Hepatocyte (in vitro differentiated cells): ENCODE results near the gene DOCK4. TPM values are rescaled to one million over a fixed set of nuclear protein-coding genes. Genes with fewer than 3 reads are reported as not detected.

Source experiments
- DNase-seq: peaks from one replicate; pipeline ENCODE4 v3.0.0-alpha.2; 2016; ENCODE audit warnings: low spot score
- H2AFZ ChIP-seq: fragments of 200-600 bp; sonication (generic); 2 replicates; pipeline ENCODE4 v1.6.0; 2016; ENCODE audit warnings: antibody characterized with exemption, mild to moderate bottlenecking
- H3K27ac ChIP-seq: fragments of 200-600 bp; sonication (generic); 2 replicates; pipeline ENCODE4 v1.5.1; 2016; ENCODE audit warnings: mild to moderate bottlenecking
- H3K27me3 ChIP-seq: fragments of 200-600 bp; sonication (generic); 2 replicates; pipeline ENCODE4 v1.6.1; 2016
- H3K36me3 ChIP-seq: fragments of 200-600 bp; sonication (generic); replicated peaks from 2 replicates; pipeline ENCODE4 v1.5.1; 2016; ENCODE audit warnings: low read depth; ENCODE audit not compliant: insufficient read depth
- H3K4me1 ChIP-seq: fragments of 200-600 bp; sonication (generic); 2 replicates; pipeline ENCODE4 v1.5.1; 2016; ENCODE audit warnings: mild to moderate bottlenecking, moderate library complexity; ENCODE audit not compliant: insufficient read depth
- H3K4me2 ChIP-seq: fragments of 200-600 bp; sonication (generic); 2 replicates; pipeline ENCODE4 v1.6.0; 2016
- H3K4me3 ChIP-seq: fragments of 200-600 bp; sonication (generic); 2 replicates; pipeline ENCODE4 v1.5.1; 2016; ENCODE audit warnings: mild to moderate bottlenecking
- H3K79me2 ChIP-seq: fragments of 200-600 bp; sonication (generic); 2 replicates; pipeline ENCODE4 v1.6.0; 2017; ENCODE audit warnings: mild to moderate bottlenecking
- H3K9me2 ChIP-seq: fragments of 200-600 bp; sonication (generic); replicated peaks from 2 replicates; pipeline ENCODE4 v1.6.0; 2017; ENCODE audit warnings: mild to moderate bottlenecking; ENCODE audit not compliant: insufficient read depth
- H3K9me3 ChIP-seq: fragments of 200-600 bp; sonication (generic); 2 replicates; pipeline ENCODE4 v1.5.1; 2016; ENCODE audit warnings: low read depth, mild to moderate bottlenecking
- H4K20me1 ChIP-seq: fragments of 200-600 bp; sonication (generic); 2 replicates; pipeline ENCODE4 v1.6.0; 2016; ENCODE audit warnings: mild to moderate bottlenecking; ENCODE audit not compliant: insufficient read depth, poor library complexity, severe bottlenecking
- EZH2 ChIP-seq: fragments of 200-600 bp; sonication (generic); IDR thresholded peaks from 2 replicates; pipeline ENCODE4 v1.6.1; 2016; ENCODE audit warnings: antibody characterized with exemption, mild to moderate bottlenecking, borderline replicate concordance
- EZH2phosphoT487 ChIP-seq: fragments of 200-600 bp; sonication (generic); IDR thresholded peaks from one replicate; pipeline ENCODE4 v1.6.1; 2018; ENCODE audit warnings: antibody characterized with exemption, mild to moderate bottlenecking, low read depth, moderate library complexity; ENCODE audit not compliant: unreplicated experiment, severe bottlenecking
- WGBS: methylation state at CpG from one replicate; pipeline ENCODE4 v1.1.6; 2016; ENCODE audit warnings: low lambda C conversion rate; ENCODE audit errors: missing lambda C conversion rate; 5-methylcytosine and 5-hydroxymethylcytosine counted together
- polyA plus RNA-seq: library from polyadenylated mRNA; unstranded; fragments of >200 nt; fragmentation: Nextera tagmentation; extraction: Ambion mirVana; gene quantifications from 2 replicates; pipeline ENCODE4 v1.2.1, GENCODE V29; 2016
- total RNA-seq: library from RNA; depleted of rRNA; stranded (reverse); fragments of >200 nt; gene quantifications from 2 replicates; pipeline ENCODE4 v1.2.3, GENCODE V29; 2014
- TF ChIP-seq, protein P1 (sequence below): fragments of 200-600 bp; sonication (generic); IDR thresholded peaks from 2 replicates; pipeline ENCODE4 v1.5.1; 2016; ENCODE audit warnings: antibody characterized with exemption, mild to moderate bottlenecking; ENCODE audit not compliant: poor library complexity

DOCK4 gene
- total and polyA plus RNA-seq, 2 experiments from 2014 or later: 4.4 to 22.9 TPM

DNA sequence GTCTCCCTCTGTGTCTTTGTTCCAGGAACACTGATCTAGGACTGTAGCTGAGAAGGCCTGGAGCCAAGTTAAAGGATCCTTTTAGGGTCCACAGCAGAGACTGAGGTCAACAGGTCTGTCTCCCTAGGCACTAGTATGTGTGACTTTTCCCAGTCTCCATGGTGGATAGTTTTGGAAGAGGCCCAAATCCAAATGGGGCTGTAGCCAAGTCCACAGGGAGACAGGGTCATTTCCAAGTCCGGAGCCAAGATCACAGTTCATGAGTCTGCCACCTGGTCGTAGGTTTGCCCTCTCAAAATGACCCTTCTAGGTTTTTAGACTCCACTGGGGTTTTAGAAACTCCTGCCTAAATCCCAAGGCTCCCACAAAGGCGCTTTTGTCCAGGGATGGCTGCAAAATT is 17.1 kb upstream of the DOCK4 start:
- DNase-seq: no peak
- H4K20me1 ChIP-seq: no peaks in the 10 kb centered on the region
- H3K27me3 ChIP-seq: no peaks in the 10 kb centered on the region
- WGBS: 97% methylated on average over 3 of the region's 3 CpGs
- no peak for TF ChIP-seq EZH2phosphoT487
- TF ChIP-seq EZH2: no peak
- TF ChIP-seq, protein P1, sequence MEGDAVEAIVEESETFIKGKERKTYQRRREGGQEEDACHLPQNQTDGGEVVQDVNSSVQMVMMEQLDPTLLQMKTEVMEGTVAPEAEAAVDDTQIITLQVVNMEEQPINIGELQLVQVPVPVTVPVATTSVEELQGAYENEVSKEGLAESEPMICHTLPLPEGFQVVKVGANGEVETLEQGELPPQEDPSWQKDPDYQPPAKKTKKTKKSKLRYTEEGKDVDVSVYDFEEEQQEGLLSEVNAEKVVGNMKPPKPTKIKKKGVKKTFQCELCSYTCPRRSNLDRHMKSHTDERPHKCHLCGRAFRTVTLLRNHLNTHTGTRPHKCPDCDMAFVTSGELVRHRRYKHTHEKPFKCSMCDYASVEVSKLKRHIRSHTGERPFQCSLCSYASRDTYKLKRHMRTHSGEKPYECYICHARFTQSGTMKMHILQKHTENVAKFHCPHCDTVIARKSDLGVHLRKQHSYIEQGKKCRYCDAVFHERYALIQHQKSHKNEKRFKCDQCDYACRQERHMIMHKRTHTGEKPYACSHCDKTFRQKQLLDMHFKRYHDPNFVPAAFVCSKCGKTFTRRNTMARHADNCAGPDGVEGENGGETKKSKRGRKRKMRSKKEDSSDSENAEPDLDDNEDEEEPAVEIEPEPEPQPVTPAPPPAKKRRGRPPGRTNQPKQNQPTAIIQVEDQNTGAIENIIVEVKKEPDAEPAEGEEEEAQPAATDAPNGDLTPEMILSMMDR: no peak
- no peaks in the 10 kb centered on the region for H3K9me2 ChIP-seq
- no peaks in the 10 kb centered on the region for H3K4me1 ChIP-seq
- no peak overlapping the region for H3K4me3 ChIP-seq
- no peak overlapping the region for H3K4me2 ChIP-seq
- H3K36me3 ChIP-seq: no peaks in the 10 kb centered on the region
- no peak overlapping the region for H2AFZ ChIP-seq
- H3K9me3 ChIP-seq: no peaks in the 10 kb centered on the region
- H3K27ac ChIP-seq: no peak overlapping the region
- H3K79me2 ChIP-seq: peaks cover 87% of the 10 kb centered on the region

DNA sequence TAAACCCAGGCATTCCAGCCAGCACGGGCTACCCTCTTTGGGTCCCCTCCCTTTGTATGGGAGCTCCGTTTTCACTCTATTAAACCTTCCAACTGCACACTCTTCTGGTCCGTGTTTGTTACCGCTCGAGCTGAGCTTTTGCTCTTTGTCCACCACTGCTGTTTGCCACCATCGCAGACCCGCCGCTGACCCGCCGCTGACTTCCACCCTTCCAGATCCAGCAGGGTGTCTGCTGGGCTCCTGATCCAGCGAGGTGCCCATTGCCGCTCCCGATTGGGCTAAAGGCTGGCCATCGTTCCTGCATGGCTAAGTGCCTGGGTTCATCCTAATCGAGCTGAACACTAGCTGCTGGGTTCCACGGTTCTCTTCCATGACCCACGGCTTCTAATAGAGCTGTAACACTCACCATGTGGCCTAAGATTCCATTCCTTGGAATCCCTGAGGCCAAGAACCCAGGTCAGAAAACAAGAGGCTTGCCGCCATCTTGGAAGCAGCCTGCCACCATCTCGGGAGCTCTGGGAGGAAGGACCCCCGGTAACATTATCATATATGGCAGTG is 14.8 kb upstream of the DOCK4 start:
- Histone ChIP-seq H3K27me3 (no peaks in the 10 kb centered on the region), H3K4me2 (no peak overlapping the region), H3K27ac (no peak overlapping the region), H3K9me3 (no peaks in the 10 kb centered on the region), H3K36me3 (no peaks in the 10 kb centered on the region), H3K79me2 (peaks cover 90% of the 10 kb centered on the region), H2AFZ (no peak overlapping the region), H3K4me3 (no peak overlapping the region), H3K9me2 (no peaks in the 10 kb centered on the region), H4K20me1 (no peaks in the 10 kb centered on the region), H3K4me1 (no peaks in the 10 kb centered on the region)
- TF ChIP-seq EZH2phosphoT487 (no peak), EZH2 (no peak)
- TF ChIP-seq, protein P1: no peak
- WGBS: 94% methylated on average over 20 of the region's 20 CpGs
- no peak for DNase-seq

DNA sequence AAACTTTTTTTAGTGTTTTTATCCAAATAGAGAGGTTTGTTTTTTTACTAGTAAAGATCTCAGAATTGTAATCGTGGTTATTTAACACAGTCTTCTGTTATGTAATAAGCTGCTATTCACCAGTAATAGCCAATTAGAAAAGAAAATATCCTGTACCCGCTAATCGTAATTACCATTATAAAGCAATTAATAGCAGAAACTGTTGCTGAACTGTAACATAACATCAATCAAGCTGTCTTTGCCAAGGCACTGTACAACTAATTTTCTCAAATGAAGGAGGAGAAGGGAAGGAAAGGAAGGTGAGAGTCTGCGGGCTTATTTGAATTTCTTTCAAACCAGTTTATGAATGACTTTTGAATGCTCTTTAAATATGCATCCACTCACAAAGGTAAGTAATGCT is 9.6 kb upstream of the DOCK4 start:
- Histone ChIP-seq H3K79me2 (peaks cover 90% of the 10 kb centered on the region), H3K4me2 (no peak overlapping the region), H3K27me3 (no peaks in the 10 kb centered on the region), H3K27ac (no peak overlapping the region), H2AFZ (no peak overlapping the region), H3K9me2 (no peaks in the 10 kb centered on the region), H3K4me1 (peaks cover 3% of the 10 kb centered on the region), H3K36me3 (no peaks in the 10 kb centered on the region), H3K9me3 (no peaks in the 10 kb centered on the region), H3K4me3 (no peak overlapping the region), H4K20me1 (no peaks in the 10 kb centered on the region)
- TF ChIP-seq EZH2 (no peak), EZH2phosphoT487 (no peak)
- TF ChIP-seq, protein P1: no peak
- no peak for DNase-seq
- WGBS: 80% methylated on average over 4 of the region's 4 CpGs

DNA sequence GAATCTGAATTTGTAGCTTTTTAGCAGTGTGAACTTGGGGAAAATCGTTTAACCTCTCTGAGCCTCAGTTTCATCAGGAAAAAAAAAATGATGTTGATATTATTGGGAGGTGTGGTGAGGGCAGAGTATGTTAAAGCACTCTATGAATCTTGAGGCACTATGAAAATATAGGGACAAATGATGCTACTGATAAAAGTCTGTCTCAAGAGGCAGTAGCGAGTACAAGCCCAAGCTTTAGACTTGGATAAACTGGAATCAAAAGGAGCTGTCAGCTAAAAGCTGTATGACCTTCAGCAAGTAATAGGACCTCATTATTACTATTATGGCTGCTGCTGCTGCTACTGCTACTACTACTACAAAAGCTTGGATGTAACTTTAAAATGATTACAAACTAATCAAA is 8.7 kb upstream of the DOCK4 start:
- Histone ChIP-seq H2AFZ (no peak overlapping the region), H3K9me2 (no peaks in the 10 kb centered on the region), H3K4me1 (peaks cover 3% of the 10 kb centered on the region), H3K27me3 (no peaks in the 10 kb centered on the region), H3K79me2 (peaks cover 91% of the 10 kb centered on the region), H3K4me3 (no peak overlapping the region), H3K9me3 (no peaks in the 10 kb centered on the region), H4K20me1 (no peaks in the 10 kb centered on the region), H3K36me3 (no peaks in the 10 kb centered on the region), H3K4me2 (no peak overlapping the region), H3K27ac (no peak overlapping the region)
- TF ChIP-seq, protein P1: no peak
- TF ChIP-seq EZH2phosphoT487 (no peak), EZH2 (no peak)
- 84% methylated on average over 2 of the region's 2 CpGs for WGBS
- no peak for DNase-seq
